ENCODE measurements around the gene FGF12.

GRCh38 chr3:192410684-192410960 lies 316.7 kb downstream of the FGF12 start:
- TF ChIP-seq YY1 (IDR thresholded peaks at IDR 0.05; ENCODE audit: insufficient read depth, insufficient read length) = no peak
- TF ChIP-seq SUZ12 (IDR thresholded peaks at IDR 0.05; ENCODE audit: extremely low read depth, insufficient read depth, insufficient read length) = no peak
- TF ChIP-seq ZNF274 (IDR thresholded peaks at IDR 0.05; ENCODE audit: low read depth, low read length) = no peak
